Bronchus fibroblast of lung (primary cell): ENCODE measurements around the gene DNASE1L1. TPM values are rescaled to one million over a fixed set of nuclear protein-coding genes. Genes with fewer than 3 reads are reported as not detected.

Source experiments
- total RNA-seq: library from RNA; depleted of rRNA; stranded (reverse); fragments of >200 nt; gene quantifications from 2 replicates; pipeline ENCODE4 v1.2.3, GENCODE V29; 2015

DNASE1L1 gene
- 36.7 and 41.4 TPM in 2 replicates for total RNA-seq

GRCh38 chrX:154409222-154409871 is at the start of gene DNASE1L1:
Gene DNASE1L1, minus strand, starts transcription at chrX:154409254. Its CDS starts 3,686 bp downstream, at chrX:154405568.

GRCh38 chrX:154458116-154458953 is 49.3 kb upstream of the DNASE1L1 start, which contains the start of gene PLXNA3:
Gene PLXNA3, plus strand, starts transcription at chrX:154458281. Its CDS starts 1,903 bp downstream, at chrX:154460184.

GRCh38 chrX:154443992-154444754 is 35.1 kb upstream of the DNASE1L1 start, which contains the start of gene FAM50A:
Gene FAM50A, plus strand, starts transcription at chrX:154444141. Its CDS starts 95 bp downstream, at chrX:154444236.

GRCh38 chrX:154436983-154437752 is 28.1 kb upstream of the DNASE1L1 start, which contains the start of gene GDI1:
Gene GDI1, plus strand, starts transcription at chrX:154437154. Its CDS starts 101 bp downstream, at chrX:154437255.

GRCh38 chrX:154428176-154429171 is 19.4 kb upstream of the DNASE1L1 start, which contains the start of gene ATP6AP1:
Gene ATP6AP1, plus strand, starts transcription at chrX:154428677. Its CDS starts 16 bp downstream, at chrX:154428693.

GRCh38 chrX:154397888-154398667 is 11.0 kb downstream of the DNASE1L1 start, which contains the start of gene RPL10:
Gene RPL10, plus strand, starts transcription at chrX:154398377. Its CDS starts 143 bp downstream, at chrX:154398520.

GRCh38 chrX:154378799-154379568 is 30.1 kb downstream of the DNASE1L1 start, which contains the start of gene EMD:
Gene EMD, plus strand, starts transcription at chrX:154379295. Its CDS starts 190 bp downstream, at chrX:154379485.

GRCh38 chrX:154374313-154375155 is 34.5 kb downstream of the DNASE1L1 start, which contains the start of gene FLNA:
Gene FLNA, minus strand, starts transcription at chrX:154374634. Its CDS starts 3,389 bp downstream, at chrX:154371245.

Other genes with a start within 250 kb of the DNASE1L1 start
- not detected in 2 replicates for gene OPN1MW, start 226.7 kb downstream of the DNASE1L1 start, total RNA-seq
- gene OPN1MW2, start 189.5 kb downstream of the DNASE1L1 start, total RNA-seq: not detected in 2 replicates
- not detected in 2 replicates for gene OPN1MW3, start 151.7 kb downstream of the DNASE1L1 start, total RNA-seq
- not detected in 2 replicates for gene TEX28, start 114.1 kb downstream of the DNASE1L1 start, total RNA-seq
- gene TKTL1, start 113.5 kb downstream of the DNASE1L1 start, total RNA-seq: not detected in 2 replicates
- gene FLNA, start 34.6 kb downstream of the DNASE1L1 start, total RNA-seq: 1,491 and 1,595 TPM in 2 replicates
- 67.2 and 76.8 TPM in 2 replicates for gene EMD, start 30.0 kb downstream of the DNASE1L1 start, total RNA-seq
- gene RPL10, start 10.9 kb downstream of the DNASE1L1 start, total RNA-seq: 6,084 and 6,687 TPM in 2 replicates
- gene TAFAZZIN, start 2.3 kb upstream of the DNASE1L1 start, total RNA-seq: 17.5 and 24.2 TPM in 2 replicates
- 32.4 and 36.0 TPM in 2 replicates for gene ATP6AP1, start 19.4 kb upstream of the DNASE1L1 start, total RNA-seq
- gene GDI1, start 27.9 kb upstream of the DNASE1L1 start, total RNA-seq: 113 and 125 TPM in 2 replicates
- gene FAM50A, start 34.9 kb upstream of the DNASE1L1 start, total RNA-seq: 52.6 and 60.2 TPM in 2 replicates
- gene PLXNA3, start 49.0 kb upstream of the DNASE1L1 start, total RNA-seq: 14.4 and 17.8 TPM in 2 replicates
- gene LAGE3, start 70.0 kb upstream of the DNASE1L1 start, total RNA-seq: 28.2 and 32.1 TPM in 2 replicates
- gene UBL4A, start 77.4 kb upstream of the DNASE1L1 start, total RNA-seq: 48.5 and 59.5 TPM in 2 replicates
- 22.7 and 26.2 TPM in 2 replicates for gene SLC10A3, start 81.4 kb upstream of the DNASE1L1 start, total RNA-seq
- 45.4 and 48.2 TPM in 2 replicates for gene FAM3A, start 107.0 kb upstream of the DNASE1L1 start, total RNA-seq
- 95.3 and 101 TPM in 2 replicates for gene G6PD, start 137.6 kb upstream of the DNASE1L1 start, total RNA-seq
- gene IKBKG, start 138.4 kb upstream of the DNASE1L1 start, total RNA-seq: 19.5 and 20.8 TPM in 2 replicates
- gene CTAG1A, start 175.9 kb upstream of the DNASE1L1 start, total RNA-seq: not detected in 2 replicates
- not detected in 2 replicates for gene CTAG1B, start 210.0 kb upstream of the DNASE1L1 start, total RNA-seq
- 2.4 and 2.7 TPM in 2 replicates for gene CTAG2, start 244.3 kb upstream of the DNASE1L1 start, total RNA-seq